SK-N-SH treated with all-trans-retinoic acid at 6 μM for 48 hours (cell line): ENCODE data around the gene NCAPG2.

ENCODE experiments used
- ATAC-seq: fragments of 200-7000 bp; cut with Tn5 transposase; 3 replicates; pipeline ENCODE4 v1.9.1; 2020; ENCODE audit warnings: mild to moderate bottlenecking, moderate library complexity
- ARNTL ChIP-seq: fragments of 450-650 bp; formaldehyde crosslinking; IDR thresholded peaks from 2 replicates; pipeline ENCODE4 v1.5.0; 2020; ENCODE audit warnings: low read depth, mild to moderate bottlenecking, moderate library complexity, borderline replicate concordance
- BACH2 ChIP-seq: fragments of 250-450 bp; sonication (Bioruptor Pico); IDR thresholded peaks from 2 replicates; pipeline ENCODE4 v1.9.0; 2021; ENCODE audit warnings: mild to moderate bottlenecking, borderline replicate concordance
- CREB5 ChIP-seq: fragments of 250-450 bp; sonication (Bioruptor Pico); IDR thresholded peaks from 2 replicates; pipeline ENCODE4 v1.5.1; 2020; ENCODE audit warnings: low read depth, mild to moderate bottlenecking, moderate library complexity
- CSDC2 ChIP-seq: fragments of 250-450 bp; sonication (Bioruptor Pico); IDR thresholded peaks from 2 replicates; pipeline ENCODE4 v1.5.0; 2020; ENCODE audit warnings: mild to moderate bottlenecking, moderate library complexity
- CSRNP3 ChIP-seq: fragments of 250-450 bp; sonication (Bioruptor Pico); IDR thresholded peaks from 2 replicates; pipeline ENCODE4 v1.5.1; 2021; ENCODE audit warnings: mild to moderate bottlenecking, moderate library complexity
- GLIS3 ChIP-seq: fragments of 250-450 bp; sonication (Bioruptor Pico); IDR thresholded peaks from 2 replicates; pipeline ENCODE4 v1.5.0; 2020; ENCODE audit warnings: mild to moderate bottlenecking, moderate library complexity
- ISL1 ChIP-seq: fragments of 250-450 bp; sonication (Bioruptor Pico); IDR thresholded peaks from 2 replicates; pipeline ENCODE4 v2.1.2; 2022; ENCODE audit warnings: mild to moderate bottlenecking, moderate library complexity
- PATZ1 ChIP-seq: fragments of 250-450 bp; sonication (Bioruptor Pico); IDR thresholded peaks from 2 replicates; pipeline ENCODE4 v1.8.0; 2020; ENCODE audit warnings: mild to moderate bottlenecking, moderate library complexity, borderline replicate concordance
- PPARA ChIP-seq: fragments of 250-450 bp; sonication (Bioruptor Pico); IDR thresholded peaks from 2 replicates; pipeline ENCODE4 v1.5.0; 2020; ENCODE audit warnings: mild to moderate bottlenecking, borderline replicate concordance
- RARB ChIP-seq: fragments of 250-450 bp; sonication (Bioruptor Pico); IDR thresholded peaks from 2 replicates; pipeline ENCODE4 v1.8.0; 2021; ENCODE audit warnings: mild to moderate bottlenecking, moderate library complexity
- TCF4 ChIP-seq: fragments of 250-450 bp; sonication (Bioruptor Pico); IDR thresholded peaks from 2 replicates; pipeline ENCODE4 v1.8.0; 2021; ENCODE audit warnings: mild to moderate bottlenecking, moderate library complexity, borderline replicate concordance
- TSHZ2 ChIP-seq: fragments of 250-450 bp; sonication (Bioruptor Pico); IDR thresholded peaks from 2 replicates; pipeline ENCODE4 v1.5.0; 2020; ENCODE audit warnings: mild to moderate bottlenecking, moderate library complexity
- ZC3H10 ChIP-seq: fragments of 250-450 bp; sonication (Bioruptor Pico); IDR thresholded peaks from 2 replicates; pipeline ENCODE4 v1.5.1; 2021; ENCODE audit warnings: mild to moderate bottlenecking, moderate library complexity
- ZFP3 ChIP-seq: fragments of 250-450 bp; sonication (Bioruptor Pico); IDR thresholded peaks from 2 replicates; pipeline ENCODE4 v1.5.0; 2020; ENCODE audit warnings: mild to moderate bottlenecking, moderate library complexity
- ZFP30 ChIP-seq: fragments of 450-650 bp; formaldehyde crosslinking; IDR thresholded peaks from 2 replicates; pipeline ENCODE4 v1.5.0; 2022; ENCODE audit warnings: mild to moderate bottlenecking, moderate library complexity
- ZNF565 ChIP-seq: fragments of 450-650 bp; formaldehyde crosslinking; conservative IDR thresholded peaks from 2 replicates; pipeline ENCODE4 v1.5.0; 2020; ENCODE audit warnings: low read depth, mild to moderate bottlenecking, moderate library complexity
- ZNF70 ChIP-seq: fragments of 450-650 bp; formaldehyde crosslinking; IDR thresholded peaks from 2 replicates; pipeline ENCODE4 v1.5.0; 2020; ENCODE audit warnings: mild to moderate bottlenecking, moderate library complexity
- ZNF8 ChIP-seq: fragments of 450-650 bp; formaldehyde crosslinking; IDR thresholded peaks from 2 replicates; pipeline ENCODE4 v1.5.0; 2020; ENCODE audit warnings: mild to moderate bottlenecking, moderate library complexity

The NCAPG2 gene

GRCh38 chr7:158649279-158649678 is 55.3 kb downstream of the NCAPG2 start:
- TF ChIP-seq ZNF8 (CRISPR knock-in tag) (0 out of 2 replicates have a peak, but pooled peaks have one; percentile 36), CSRNP3 (CRISPR knock-in tag) (peak; percentile 53; the same call in 1 of the 2 replicates), ZNF70 (CRISPR knock-in tag) (no peak), ZFP3 (CRISPR knock-in tag) (no peak), CSDC2 (CRISPR knock-in tag) (no peak), GLIS3 (CRISPR knock-in tag) (no peak), CREB5 (CRISPR knock-in tag) (0 out of 2 replicates have a peak, but pooled peaks have one; percentile 23), ISL1 (CRISPR knock-in tag) (peak; percentile 79), TCF4 (CRISPR knock-in tag) (peak; percentile 94), TSHZ2 (CRISPR knock-in tag) (0 out of 2 replicates have a peak, but pooled peaks have one; percentile 12), PPARA (CRISPR knock-in tag) (no peak)
- peak; percentile 79 for ATAC-seq

- TF ChIP-seq ZFP3 (CRISPR knock-in tag) (no peak), ISL1 (CRISPR knock-in tag) (no peak), RARB (CRISPR knock-in tag) (no peak), TCF4 (CRISPR knock-in tag) (no peak), TSHZ2 (CRISPR knock-in tag) (no peak), ARNTL (CRISPR knock-in tag) (no peak), ZNF8 (CRISPR knock-in tag) (no peak), ZFP30 (CRISPR knock-in tag) (no peak), GLIS3 (CRISPR knock-in tag) (no peak), PATZ1 (CRISPR knock-in tag) (no peak), ZC3H10 (CRISPR knock-in tag) (no peak), BACH2 (no peak), CREB5 (CRISPR knock-in tag) (no peak), ZNF565 (CRISPR knock-in tag) (no peak)
- ATAC-seq = no peak
Measured at GRCh38 chr7:158648787-158649186, 55.8 kb downstream of the NCAPG2 start.
